ENCODE data around the gene RAX2.
A peak's percentile ranks its signal among the peaks of the same experiment; 100 is the strongest.

RAX2 gene

DNA sequence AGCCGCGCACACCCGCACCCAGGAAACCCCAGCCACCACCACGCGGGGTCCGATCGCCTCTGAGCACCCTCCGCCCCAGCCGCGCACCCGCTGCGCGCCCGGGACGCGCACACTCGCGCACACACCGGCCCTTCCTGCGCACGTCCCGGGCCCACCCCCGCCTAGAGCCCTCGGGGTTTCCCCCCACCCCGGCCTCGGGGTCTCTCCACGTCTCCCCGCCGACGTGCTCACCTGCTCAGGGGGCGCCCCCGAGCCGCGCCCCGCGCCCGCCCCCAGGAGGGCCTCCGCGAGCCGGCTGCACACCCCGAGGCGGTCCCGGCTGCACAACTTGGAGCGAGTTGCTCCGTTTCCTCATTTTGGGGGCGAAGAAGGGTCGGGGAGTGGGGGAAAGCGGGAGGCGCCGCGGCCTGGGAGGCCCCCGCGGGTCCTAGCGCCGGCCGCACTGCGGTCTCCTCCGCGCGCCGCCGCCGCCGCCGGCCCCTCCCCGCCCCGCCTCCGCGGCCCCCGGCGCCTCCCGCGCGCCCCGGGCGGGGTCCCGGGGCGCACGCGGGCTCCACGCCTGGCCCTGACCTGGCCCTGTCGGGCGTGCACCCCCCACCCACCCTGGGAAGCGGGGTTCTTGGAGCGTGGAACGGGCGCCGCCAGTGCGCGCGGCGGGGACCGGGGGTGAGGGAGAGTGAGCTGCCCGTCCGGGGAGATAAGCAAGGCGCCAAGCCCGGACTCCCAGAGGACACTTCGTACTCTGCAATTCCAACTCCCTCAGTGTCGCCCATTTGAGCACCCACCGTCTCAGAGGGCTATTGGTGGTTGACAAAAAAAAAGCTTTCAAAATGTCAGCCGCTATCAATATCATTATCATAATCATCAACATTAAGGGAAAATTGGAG lies 14.2 kb upstream of the RAX2 start, which contains the start of gene MATK:
TSS of gene MATK (minus strand) at position 444 of the 887 bp plus-strand sequence. CDS start 1,246 bp downstream, outside the sequence.
- peak; percentile 65 for DNase-seq (ENCODE audit: extremely low spot score)
- POLR2A ChIA-PET, result interaction anchor here (1.1 kb wide), 1 partner anchor 23 kb away, joined by 9 read pairs; the partner anchor contains the start of gene MRPL54
- TF ChIP-seq FOXM1 (IDR thresholded peaks at IDR 0.05; ENCODE audit: borderline replicate concordance), result 0 out of 2 replicates have a peak, but pooled peaks have one; percentile 6
- TF ChIP-seq SUZ12 (IDR thresholded peaks at IDR 0.05), result no peak
- TF ChIP-seq BHLHE40 (IDR thresholded peaks at IDR 0.05; ENCODE audit: borderline replicate concordance), result no peak
- no peak for TF ChIP-seq TARDBP (IDR thresholded peaks at IDR 0.05)
- TF ChIP-seq FOXA1 (IDR thresholded peaks at IDR 0.05), result no peak
- CTCF ChIA-PET, result no interaction called here

DNA sequence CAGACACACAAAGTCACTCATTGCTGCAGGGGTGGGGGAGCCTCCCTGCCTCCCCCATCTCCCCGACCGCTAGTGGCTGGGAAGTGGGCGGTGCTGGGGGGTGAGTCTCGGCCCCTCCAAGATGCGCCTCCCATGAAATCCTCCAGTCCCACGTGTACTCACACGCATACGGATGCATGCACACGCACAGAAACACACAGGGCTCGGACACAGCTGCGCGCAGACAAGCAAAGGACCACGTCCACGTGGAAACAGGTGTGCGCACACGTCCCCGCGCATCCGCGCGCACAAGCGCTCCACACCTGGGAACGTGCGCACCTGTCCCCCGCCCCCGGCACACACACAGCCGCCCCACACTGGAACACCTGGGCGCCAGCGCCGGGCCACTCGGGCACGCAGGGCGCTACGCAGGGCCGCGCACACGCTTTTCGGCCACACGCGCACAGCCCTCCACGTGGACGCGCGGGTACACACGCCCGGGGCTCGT lies 13.5 kb upstream of the RAX2 start:
- ChIA-PET POLR2A (no interaction called here), CTCF (no interaction called here)
- no peak for DNase-seq (ENCODE audit: extremely low spot score)
- TF ChIP-seq L3MBTL2 (conservative IDR thresholded peaks at IDR 0.05) (peak; percentile 30), HDGF (IDR thresholded peaks at IDR 0.05; ENCODE audit: borderline replicate concordance) (no peak)

DNA sequence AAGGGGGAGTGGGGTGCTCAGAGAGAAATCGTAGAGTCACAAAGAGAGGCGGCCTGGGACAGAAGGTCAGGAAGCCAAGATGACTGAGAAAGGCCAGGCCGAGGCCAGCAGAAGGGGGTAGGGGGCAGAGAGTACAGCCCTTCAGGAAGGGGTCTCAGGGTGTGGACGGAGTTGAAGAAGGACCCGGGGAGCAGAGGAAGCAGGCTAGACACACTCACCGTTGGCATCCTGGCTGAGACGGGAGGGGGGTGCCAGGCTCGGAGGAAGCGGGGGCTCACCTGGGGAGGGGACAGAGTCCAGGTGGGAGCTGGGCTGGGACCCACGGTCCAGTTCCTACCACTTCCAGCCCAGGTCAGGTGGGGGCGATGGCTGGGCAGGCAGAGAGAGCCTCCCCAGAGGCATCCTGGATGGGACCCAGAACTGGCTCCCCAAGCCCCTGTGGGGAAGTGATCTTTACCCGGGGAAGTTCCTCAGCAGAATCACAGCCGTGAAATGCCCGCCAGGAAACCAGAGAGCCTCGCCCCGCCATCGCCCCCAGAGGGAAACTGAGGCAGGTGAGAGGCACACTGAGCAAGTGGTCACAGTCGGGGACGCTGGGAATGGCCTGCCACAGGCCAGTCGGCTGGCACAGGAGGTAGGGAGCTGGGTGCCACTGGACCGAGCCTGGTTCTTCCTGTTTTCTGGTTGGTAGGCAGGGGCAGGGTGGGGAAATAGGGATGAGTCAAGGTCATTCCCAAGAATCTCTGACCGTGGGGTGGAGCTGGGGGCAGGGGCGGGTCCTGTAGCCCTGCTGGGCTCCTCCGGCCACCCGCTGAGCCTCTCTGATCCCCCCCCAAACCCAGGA lies 12.8 kb upstream of the RAX2 start:
- CTCF ChIA-PET, result no interaction called here
- TF ChIP-seq TARDBP (IDR thresholded peaks at IDR 0.05) (no peak), SP1 (IDR thresholded peaks at IDR 0.05) (no peak), ARNT (IDR thresholded peaks at IDR 0.05) (no peak), CTBP1 (IDR thresholded peaks at IDR 0.05; ENCODE audit: borderline replicate concordance) (no peak), LEF1 (IDR thresholded peaks at IDR 0.05; ENCODE audit: borderline replicate concordance) (no peak), ZNF384 (IDR thresholded peaks at IDR 0.05) (no peak), SUZ12 (IDR thresholded peaks at IDR 0.05) (no peak), HDGF (IDR thresholded peaks at IDR 0.05; ENCODE audit: borderline replicate concordance) (no peak), ELF4 (IDR thresholded peaks at IDR 0.05) (no peak), NFRKB (IDR thresholded peaks at IDR 0.05) (no peak), FOXM1 (IDR thresholded peaks at IDR 0.05; ENCODE audit: borderline replicate concordance) (no peak), L3MBTL2 (conservative IDR thresholded peaks at IDR 0.05) (no peak), BHLHE40 (IDR thresholded peaks at IDR 0.05; ENCODE audit: borderline replicate concordance) (no peak), FOXK2 (IDR thresholded peaks at IDR 0.05) (no peak), FOXA1 (IDR thresholded peaks at IDR 0.05) (no peak)
- TF ChIP-seq, protein P1, sequence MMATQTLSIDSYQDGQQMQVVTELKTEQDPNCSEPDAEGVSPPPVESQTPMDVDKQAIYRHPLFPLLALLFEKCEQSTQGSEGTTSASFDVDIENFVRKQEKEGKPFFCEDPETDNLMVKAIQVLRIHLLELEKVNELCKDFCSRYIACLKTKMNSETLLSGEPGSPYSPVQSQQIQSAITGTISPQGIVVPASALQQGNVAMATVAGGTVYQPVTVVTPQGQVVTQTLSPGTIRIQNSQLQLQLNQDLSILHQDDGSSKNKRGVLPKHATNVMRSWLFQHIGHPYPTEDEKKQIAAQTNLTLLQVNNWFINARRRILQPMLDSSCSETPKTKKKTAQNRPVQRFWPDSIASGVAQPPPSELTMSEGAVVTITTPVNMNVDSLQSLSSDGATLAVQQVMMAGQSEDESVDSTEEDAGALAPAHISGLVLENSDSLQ (IDR thresholded peaks at IDR 0.05), result no peak
- DNase-seq (ENCODE audit: extremely low spot score), result no peak
- POLR2A ChIA-PET, result interaction anchor here (0.7 kb wide), 1 partner anchor 22 kb away, joined by 3 read pairs; no protein-coding TSS in a partner anchor

DNA sequence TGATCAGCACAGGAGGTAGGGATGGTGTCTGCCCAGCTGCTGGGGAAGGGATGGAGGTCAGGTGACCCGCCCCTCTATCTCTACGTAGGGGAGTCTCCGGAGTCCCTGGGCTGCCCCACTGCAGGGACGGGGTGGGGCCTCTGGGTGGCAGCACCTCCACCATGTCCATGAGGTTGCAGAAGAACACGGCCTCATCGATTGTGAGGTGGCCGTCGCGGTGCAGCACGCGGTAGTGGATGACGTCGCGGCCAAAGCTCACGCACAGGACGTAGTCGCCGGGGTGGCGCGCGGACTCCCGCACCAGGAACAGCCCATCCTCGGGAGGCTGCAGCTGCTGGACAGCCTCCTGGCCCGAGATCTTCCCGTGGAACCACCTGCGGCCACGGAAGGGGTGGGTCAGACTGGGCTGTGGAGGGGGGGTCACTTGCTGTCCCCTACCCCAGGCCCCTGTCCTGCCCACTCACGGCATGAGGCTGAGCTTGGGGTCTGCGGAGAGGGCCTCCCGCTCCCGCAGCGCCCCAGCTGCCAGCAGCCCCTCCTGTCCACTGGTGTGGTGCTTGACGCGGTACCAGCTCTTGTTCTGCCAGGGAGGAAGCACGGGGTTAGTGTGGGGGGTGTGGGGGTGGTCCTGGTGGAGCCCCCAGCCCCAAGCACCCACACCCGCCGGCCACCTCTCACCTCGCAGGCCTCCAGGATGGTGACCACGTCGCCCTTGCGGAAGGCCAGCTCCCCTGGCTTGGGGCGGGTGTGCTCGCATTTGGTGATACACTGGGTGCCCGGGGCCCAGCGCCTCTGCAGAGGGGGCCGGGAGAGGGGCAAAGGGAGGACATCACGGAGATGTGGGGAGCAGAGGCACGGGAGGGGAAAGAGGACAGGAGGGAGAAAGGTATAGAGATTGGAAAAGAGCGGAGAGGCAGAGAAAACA lies 11.9 kb upstream of the RAX2 start:
- DNase-seq (ENCODE audit: extremely low spot score), result no peak
- ChIA-PET POLR2A (interaction anchor here (1.3 to 1.9 kb wide), 2 partner anchors 13 to 21 kb away, joined by 3 to 8 read pairs; partner anchors contain the start of gene MRPL54), CTCF (interaction anchor here (0.5 kb wide), 1 partner anchor 8 kb away, joined by 7 read pairs; no protein-coding TSS in a partner anchor)
- TF ChIP-seq NFRKB (IDR thresholded peaks at IDR 0.05), result no peak
- TF ChIP-seq ZNF384 (IDR thresholded peaks at IDR 0.05), result no peak
- no peak for TF ChIP-seq ELF4 (IDR thresholded peaks at IDR 0.05)
- no peak for TF ChIP-seq CTBP1 (IDR thresholded peaks at IDR 0.05; ENCODE audit: borderline replicate concordance)
- TF ChIP-seq L3MBTL2 (conservative IDR thresholded peaks at IDR 0.05), result no peak
- TF ChIP-seq BHLHE40 (IDR thresholded peaks at IDR 0.05; ENCODE audit: borderline replicate concordance), result no peak
- TF ChIP-seq SP1 (IDR thresholded peaks at IDR 0.05), result no peak

DNA sequence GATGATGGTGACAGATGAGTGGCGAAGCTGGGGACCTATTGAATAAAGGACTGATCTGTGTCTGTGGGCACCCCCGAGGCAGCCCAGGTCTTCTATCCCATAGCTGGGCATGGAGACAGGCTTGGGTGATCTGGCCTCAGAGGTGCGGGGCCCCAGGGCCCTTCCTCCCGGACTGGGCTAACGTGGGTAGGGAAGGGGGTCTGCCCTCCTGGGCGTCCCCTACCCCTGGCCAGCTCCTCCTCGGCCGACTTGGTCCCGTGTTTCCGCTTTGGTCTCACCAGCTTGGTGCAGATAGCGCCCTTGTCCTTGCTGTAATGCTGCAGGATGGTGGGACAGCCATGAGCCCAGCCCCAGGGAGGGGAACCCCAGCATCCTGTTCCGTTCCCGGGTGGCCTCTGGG lies 10.9 kb upstream of the RAX2 start:
- CTCF ChIA-PET, result no interaction called here
- no peak for TF ChIP-seq NFRKB (IDR thresholded peaks at IDR 0.05)
- POLR2A ChIA-PET, result interaction anchor here (1.3 to 1.9 kb wide), 2 partner anchors 12 to 20 kb away, joined by 3 to 8 read pairs; partner anchors contain the start of gene MRPL54

DNA sequence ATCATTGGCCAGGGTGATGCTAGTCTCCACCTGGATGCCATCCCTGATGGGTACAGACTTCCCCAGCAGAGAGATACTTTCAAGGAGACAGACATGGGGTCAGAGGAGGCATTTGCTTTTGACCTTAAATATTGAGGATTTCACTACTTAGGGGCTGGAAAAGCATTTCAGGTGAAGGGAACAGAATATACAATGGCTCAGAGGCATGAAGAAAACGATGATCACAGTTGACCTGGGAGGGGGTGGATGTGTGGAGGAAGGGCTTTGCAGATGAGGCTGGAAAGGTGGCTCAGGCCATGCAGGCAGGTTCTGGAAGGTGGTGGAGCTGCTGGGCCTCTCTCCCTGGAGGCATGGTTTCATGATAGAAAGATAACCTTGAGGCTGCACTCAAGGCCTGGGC lies 10.3 kb upstream of the RAX2 start:
- ChIA-PET CTCF (no interaction called here), POLR2A (interaction anchor here (1.3 to 1.9 kb wide), 2 partner anchors 11 to 20 kb away, joined by 3 to 8 read pairs; partner anchors contain the start of gene MRPL54)
- no peak for DNase-seq (ENCODE audit: extremely low spot score)
- TF ChIP-seq LEF1 (IDR thresholded peaks at IDR 0.05; ENCODE audit: borderline replicate concordance) (no peak), ARNT (IDR thresholded peaks at IDR 0.05) (no peak), FOXK2 (IDR thresholded peaks at IDR 0.05) (no peak), FOXM1 (IDR thresholded peaks at IDR 0.05; ENCODE audit: borderline replicate concordance) (no peak), SUZ12 (IDR thresholded peaks at IDR 0.05) (no peak), HDGF (IDR thresholded peaks at IDR 0.05; ENCODE audit: borderline replicate concordance) (no peak), SP1 (IDR thresholded peaks at IDR 0.05) (no peak), TARDBP (IDR thresholded peaks at IDR 0.05) (no peak), ZNF384 (IDR thresholded peaks at IDR 0.05) (no peak), ELF4 (IDR thresholded peaks at IDR 0.05) (no peak), NFRKB (IDR thresholded peaks at IDR 0.05) (no peak), FOXA1 (IDR thresholded peaks at IDR 0.05) (no peak), CTBP1 (IDR thresholded peaks at IDR 0.05; ENCODE audit: borderline replicate concordance) (no peak), BHLHE40 (IDR thresholded peaks at IDR 0.05; ENCODE audit: borderline replicate concordance) (no peak), L3MBTL2 (conservative IDR thresholded peaks at IDR 0.05) (no peak)
- TF ChIP-seq, protein P1 (IDR thresholded peaks at IDR 0.05), result no peak

More for the DNA sequence above, 10.9 kb upstream of the RAX2 start:
- DNase-seq (ENCODE audit: extremely low spot score), result no peak
